ENCODE data around the gene IRAK1. TPM values are rescaled to one million over a fixed set of nuclear protein-coding genes. Genes with fewer than 3 reads are reported as not detected.

Gene IRAK1
- polyA plus RNA-seq, 1 of the 3 experiments (the other 2 are of a cell fraction): 68.5 TPM

DNA sequence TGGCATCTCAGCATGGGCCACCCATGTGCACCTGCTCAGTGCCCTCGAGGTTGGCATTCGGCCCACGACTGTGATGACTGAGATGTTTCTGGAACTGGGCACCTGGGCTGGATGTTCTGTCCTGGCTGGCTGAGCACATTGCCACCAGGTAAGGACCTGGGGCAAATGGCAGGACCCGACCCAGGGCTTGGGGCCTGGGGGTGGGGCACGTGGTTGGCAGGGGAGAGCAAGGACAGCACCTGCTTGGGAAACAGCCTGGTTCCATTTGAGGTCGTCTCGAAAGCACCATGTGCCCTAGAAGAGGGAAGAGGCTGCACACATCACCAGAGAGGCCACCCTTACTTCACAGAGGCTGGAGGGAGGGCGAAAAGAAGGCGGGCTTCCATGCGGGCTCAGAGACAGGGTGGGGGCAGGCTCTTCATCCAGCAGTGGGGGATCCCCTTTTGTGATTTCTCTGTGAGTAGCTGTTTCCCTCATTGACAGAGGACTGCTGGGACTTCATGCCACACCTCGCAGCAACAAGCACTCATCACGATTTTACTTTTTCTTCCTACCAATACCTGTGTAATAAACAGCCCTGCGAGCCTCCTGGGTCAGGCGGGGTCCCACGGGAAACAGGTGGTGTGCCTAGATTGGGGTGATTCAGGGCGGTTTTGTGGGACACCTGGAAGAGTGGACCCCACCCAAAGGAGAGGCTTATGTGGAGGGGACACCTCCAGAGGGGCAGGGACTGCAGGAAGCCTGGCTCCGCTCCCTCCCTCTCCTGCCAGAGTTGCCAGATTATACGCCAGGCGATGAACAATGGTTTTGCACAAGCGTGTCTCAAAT lies 35.1 kb downstream of the IRAK1 start:
- Histone ChIP-seq H2AFZ (ENCODE audit: low read depth) (no peak overlapping the region), H3K36me3 (replicated peaks in 1 of 2; ENCODE audit: control insufficient read depth in 1 of 2, insufficient read depth in 2 of 2, low read length in 1 of 2) (no peaks in the 10 kb centered on the region), H3K9me3 (no peaks in the 10 kb centered on the region), H3K4me1 (ENCODE audit: control insufficient read depth in 1 of 2, insufficient read depth in 2 of 2, low read depth in 1 of 2, low read length in 1 of 2) (peaks cover 0 to 3% of the 10 kb centered on the region in 2 experiments; a peak in 1 of 4 replicates), H3K79me2 (ENCODE audit: insufficient read depth) (no peaks in the 10 kb centered on the region), H3K4me2 (no peak overlapping the region), H3K4me3 (ENCODE audit: low read depth in 2 of 2, low read length in 1 of 2) (no peak overlapping the region), H3F3A (replicated peaks; ENCODE audit: insufficient read depth) (no peaks in the 10 kb centered on the region), H3K27me3 (ENCODE audit: insufficient read depth) (0 out of 2 replicates have a peak, but pooled peaks cover 5% of the 10 kb centered on the region), H4K20me1 (ENCODE audit: insufficient read depth) (peaks cover 3% of the 10 kb centered on the region; the same call in 1 of the 2 replicates), H3K9ac (no peak overlapping the region), H3K27ac (ENCODE audit: low read depth in 2 of 2, low read length in 1 of 2) (no peak overlapping the region), H3K9me2 (no peaks in the 10 kb centered on the region)
- TF ChIP-seq TEAD4 (IDR thresholded peaks at IDR 0.05; ENCODE audit: borderline replicate concordance, insufficient read depth) (no peak), NFIC (IDR thresholded peaks at IDR 0.05; ENCODE audit: borderline replicate concordance) (no peak), SMC3 (IDR thresholded peaks at IDR 0.05; ENCODE audit: low read depth, low read length) (no peak), FOXJ3 (CRISPR knock-in tag; IDR thresholded peaks at IDR 0.05) (no peak), JUND (IDR thresholded peaks at IDR 0.05) (no peak), MAX (IDR thresholded peaks at IDR 0.05; ENCODE audit: low read depth) (no peak), ZBTB33 (IDR thresholded peaks at IDR 0.05; ENCODE audit: borderline replicate concordance, low read depth) (no peak), ELF1 (IDR thresholded peaks at IDR 0.05) (no peak), FOSL2 (IDR thresholded peaks at IDR 0.05; ENCODE audit: borderline replicate concordance, low read depth) (no peak), NRF1 (IDR thresholded peaks at IDR 0.05; ENCODE audit: low read depth, low read length) (no peak), GATA2 (CRISPR knock-in tag; IDR thresholded peaks at IDR 0.05) (no peak), MXI1 (IDR thresholded peaks at IDR 0.05; ENCODE audit: low read depth, low read length) (no peak), RFX5 (IDR thresholded peaks at IDR 0.05; ENCODE audit: low read length) (no peak)
- TF ChIP-seq, protein P1, sequence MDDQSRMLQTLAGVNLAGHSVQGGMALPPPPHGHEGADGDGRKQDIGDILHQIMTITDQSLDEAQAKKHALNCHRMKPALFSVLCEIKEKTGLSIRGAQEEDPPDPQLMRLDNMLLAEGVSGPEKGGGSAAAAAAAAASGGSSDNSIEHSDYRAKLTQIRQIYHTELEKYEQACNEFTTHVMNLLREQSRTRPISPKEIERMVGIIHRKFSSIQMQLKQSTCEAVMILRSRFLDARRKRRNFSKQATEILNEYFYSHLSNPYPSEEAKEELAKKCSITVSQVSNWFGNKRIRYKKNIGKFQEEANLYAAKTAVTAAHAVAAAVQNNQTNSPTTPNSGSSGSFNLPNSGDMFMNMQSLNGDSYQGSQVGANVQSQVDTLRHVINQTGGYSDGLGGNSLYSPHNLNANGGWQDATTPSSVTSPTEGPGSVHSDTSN (IDR thresholded peaks at IDR 0.05): no peak
- TF ChIP-seq, protein P2, sequence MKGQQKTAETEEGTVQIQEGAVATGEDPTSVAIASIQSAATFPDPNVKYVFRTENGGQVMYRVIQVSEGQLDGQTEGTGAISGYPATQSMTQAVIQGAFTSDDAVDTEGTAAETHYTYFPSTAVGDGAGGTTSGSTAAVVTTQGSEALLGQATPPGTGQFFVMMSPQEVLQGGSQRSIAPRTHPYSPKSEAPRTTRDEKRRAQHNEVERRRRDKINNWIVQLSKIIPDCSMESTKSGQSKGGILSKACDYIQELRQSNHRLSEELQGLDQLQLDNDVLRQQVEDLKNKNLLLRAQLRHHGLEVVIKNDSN (IDR thresholded peaks at IDR 0.05; ENCODE audit: borderline replicate concordance, low read depth): no peak
- no peak for DNase-seq
- POLR2A ChIA-PET: no interaction called here
- 80% methylated on average over 17 of the region's 20 CpGs for WGBS (ENCODE audit: low lambda C conversion rate)
- CTCF ChIA-PET: interaction anchor here (0.6 kb wide), 1 partner anchor 17 kb away, joined by 3 read pairs; no protein-coding TSS in a partner anchor
